Measurements from ENCODE around the gene WDR90. TPM values are rescaled to one million over a fixed set of nuclear protein-coding genes. Genes with fewer than 3 reads are reported as not detected.
A peak's percentile ranks its signal among the peaks of the same experiment; 100 is the strongest.

Gene WDR90
- total and polyA plus RNA-seq, 4 donors, result 7.5 to 60.9 (median 23.4) TPM

- Histone ChIP-seq H3K9me3 (ENCODE audit: control insufficient read depth, low read length) (no peaks in the 10 kb centered on the region), H3K36me3 (ENCODE audit: control insufficient read depth in 1 of 2, insufficient read depth in 2 of 2, low read length in 1 of 2) (no peaks in the 10 kb centered on the region), H3K27me3 (ENCODE audit: control insufficient read depth in 1 of 2, insufficient read depth in 2 of 2, low read length in 1 of 2) (peaks cover 0 to 2% of the 10 kb centered on the region in 2 donors), H3K4me1 (ENCODE audit: control insufficient read depth in 1 of 2, insufficient read depth in 2 of 2, low read length in 2 of 2) (no peaks in the 10 kb centered on the region), H3K4me3 (ENCODE audit: low read length in 2 of 2) (no peak overlapping the region), H3K27ac (ENCODE audit: low read depth in 1 of 2, low read length in 2 of 2) (no peak overlapping the region)
- intact Hi-C loops (cut with DNase I), result no loop called here
- ATAC-seq (ENCODE audit: low FRiP score) (no peak), DNase-seq (no peak)
- WGBS, 2 donors, result 1 to 2% methylated on average over 55 to 64 of the region's 64 CpGs
Measured at GRCh38 chr16:694187-694862, 45.2 kb downstream of the WDR90 start.

DNA sequence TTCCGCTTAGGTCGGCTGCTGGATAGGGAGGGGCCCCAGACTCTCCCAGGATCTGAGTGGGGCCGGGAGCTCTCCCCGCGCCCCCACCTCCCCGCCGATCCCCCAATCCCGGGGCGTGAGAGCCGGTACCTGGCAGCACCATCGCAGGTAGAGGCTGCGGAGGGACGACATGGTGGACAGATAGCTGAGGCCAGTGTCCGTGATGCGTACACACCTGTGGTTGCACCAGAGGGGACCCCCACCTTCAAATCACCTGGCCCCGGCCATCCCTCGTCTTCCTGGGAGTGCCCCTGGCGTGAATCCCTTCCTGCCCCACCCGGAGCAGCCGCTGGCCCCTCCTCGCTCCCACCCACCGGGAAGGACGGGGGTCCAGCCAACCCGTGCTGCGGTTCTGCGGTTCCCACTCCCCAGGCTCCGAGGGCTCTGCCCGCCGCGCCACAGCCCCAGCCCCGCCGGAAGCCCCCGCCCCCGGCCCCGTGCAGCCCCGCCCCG, 45.7 kb downstream of the WDR90 start:
- 1 to 2% methylated on average over 24 to 37 of the region's 37 CpGs for WGBS, 2 donors
- ATAC-seq (ENCODE audit: low FRiP score) (no peak), DNase-seq (no peak)
- peaks cover 0 to 2% of the 10 kb centered on the region in 2 donors for H3K27me3 ChIP-seq (ENCODE audit: control insufficient read depth in 1 of 2, insufficient read depth in 2 of 2, low read length in 1 of 2)
- no peak overlapping the region for H3K27ac ChIP-seq (ENCODE audit: low read depth in 1 of 2, low read length in 2 of 2)
- no peaks in the 10 kb centered on the region for H3K4me1 ChIP-seq (ENCODE audit: control insufficient read depth in 1 of 2, insufficient read depth in 2 of 2, low read length in 2 of 2)
- no peak overlapping the region for H3K4me3 ChIP-seq (ENCODE audit: low read length in 2 of 2)
- no peaks in the 10 kb centered on the region for H3K9me3 ChIP-seq (ENCODE audit: control insufficient read depth, low read length)
- H3K36me3 ChIP-seq (ENCODE audit: control insufficient read depth in 1 of 2, insufficient read depth in 2 of 2, low read length in 1 of 2), result no peaks in the 10 kb centered on the region
- intact Hi-C loops (cut with DNase I), result no loop called here

DNA sequence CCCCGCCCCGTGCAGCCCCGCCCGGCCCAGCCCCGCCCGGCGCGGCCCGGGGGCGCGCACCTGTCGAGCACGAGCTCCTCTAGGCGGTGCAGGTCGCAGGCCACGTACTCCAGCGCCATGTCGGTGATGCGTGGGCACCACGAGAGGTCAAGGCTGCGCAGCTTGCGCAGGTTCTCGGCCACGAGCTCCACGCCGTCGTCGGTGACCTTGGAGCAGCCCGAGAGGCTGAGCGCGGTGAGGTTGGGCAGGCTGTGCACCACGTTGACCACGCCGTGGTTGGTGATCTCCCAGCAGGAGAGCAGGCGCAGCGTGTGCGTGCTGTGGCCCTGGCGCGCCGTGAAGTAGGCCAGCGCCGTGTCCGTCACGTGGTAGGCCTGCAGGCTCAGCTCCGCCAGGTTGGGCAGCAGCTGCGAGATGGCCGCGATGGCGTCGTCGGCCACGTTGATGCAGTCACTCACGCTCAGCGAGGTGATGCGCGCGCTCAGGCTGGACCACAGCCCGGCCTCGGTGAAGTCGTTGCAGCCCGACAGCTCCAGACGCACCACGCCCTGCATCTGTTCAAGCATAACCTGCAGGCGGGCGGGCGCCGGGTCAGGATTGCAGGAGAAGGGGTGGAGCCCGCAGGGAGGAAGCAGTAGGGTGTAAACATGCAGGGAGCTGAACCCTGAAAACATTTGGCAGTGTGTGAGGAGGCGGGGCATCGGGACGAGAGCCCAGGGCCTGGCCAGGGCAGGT, 46.4 kb downstream of the WDR90 start:
- Histone ChIP-seq H3K27ac (ENCODE audit: low read depth in 1 of 2, low read length in 2 of 2) (no peak overlapping the region), H3K4me1 (ENCODE audit: control insufficient read depth in 1 of 2, insufficient read depth in 2 of 2, low read length in 2 of 2) (no peaks in the 10 kb centered on the region), H3K36me3 (ENCODE audit: control insufficient read depth in 1 of 2, insufficient read depth in 2 of 2, low read length in 1 of 2) (no peaks in the 10 kb centered on the region), H3K9me3 (ENCODE audit: control insufficient read depth, low read length) (no peaks in the 10 kb centered on the region), H3K4me3 (ENCODE audit: low read length in 2 of 2) (no peak overlapping the region), H3K27me3 (ENCODE audit: control insufficient read depth in 1 of 2, insufficient read depth in 2 of 2, low read length in 1 of 2) (peaks cover 0 to 2% of the 10 kb centered on the region in 2 donors)
- intact Hi-C loops (cut with DNase I), result no loop called here
- 4 to 5% methylated on average over 59 to 71 of the region's 71 CpGs for WGBS, 2 donors
- no peak for DNase-seq
- no peak for ATAC-seq (ENCODE audit: low FRiP score)

- DNase-seq, result no peak
- Histone ChIP-seq H3K36me3 (ENCODE audit: control insufficient read depth in 1 of 2, insufficient read depth in 2 of 2, low read length in 1 of 2) (no peaks in the 10 kb centered on the region), H3K27ac (ENCODE audit: low read depth in 1 of 2, low read length in 2 of 2) (no peak overlapping the region), H3K4me3 (ENCODE audit: low read length in 2 of 2) (no peak overlapping the region), H3K4me1 (ENCODE audit: control insufficient read depth in 1 of 2, insufficient read depth in 2 of 2, low read length in 2 of 2) (no peaks in the 10 kb centered on the region), H3K9me3 (ENCODE audit: control insufficient read depth, low read length) (no peaks in the 10 kb centered on the region), H3K27me3 (ENCODE audit: control insufficient read depth in 1 of 2, insufficient read depth in 2 of 2, low read length in 1 of 2) (peaks cover 0 to 2% of the 10 kb centered on the region in 2 donors)
- 74 to 78% methylated on average over 17 to 19 of the region's 19 CpGs for WGBS, 2 donors
- intact Hi-C loops (cut with DNase I), result no loop called here
- ATAC-seq (ENCODE audit: low FRiP score), result no peak
Measured at GRCh38 chr16:698911-699671, 49.9 kb downstream of the WDR90 start.

DNA sequence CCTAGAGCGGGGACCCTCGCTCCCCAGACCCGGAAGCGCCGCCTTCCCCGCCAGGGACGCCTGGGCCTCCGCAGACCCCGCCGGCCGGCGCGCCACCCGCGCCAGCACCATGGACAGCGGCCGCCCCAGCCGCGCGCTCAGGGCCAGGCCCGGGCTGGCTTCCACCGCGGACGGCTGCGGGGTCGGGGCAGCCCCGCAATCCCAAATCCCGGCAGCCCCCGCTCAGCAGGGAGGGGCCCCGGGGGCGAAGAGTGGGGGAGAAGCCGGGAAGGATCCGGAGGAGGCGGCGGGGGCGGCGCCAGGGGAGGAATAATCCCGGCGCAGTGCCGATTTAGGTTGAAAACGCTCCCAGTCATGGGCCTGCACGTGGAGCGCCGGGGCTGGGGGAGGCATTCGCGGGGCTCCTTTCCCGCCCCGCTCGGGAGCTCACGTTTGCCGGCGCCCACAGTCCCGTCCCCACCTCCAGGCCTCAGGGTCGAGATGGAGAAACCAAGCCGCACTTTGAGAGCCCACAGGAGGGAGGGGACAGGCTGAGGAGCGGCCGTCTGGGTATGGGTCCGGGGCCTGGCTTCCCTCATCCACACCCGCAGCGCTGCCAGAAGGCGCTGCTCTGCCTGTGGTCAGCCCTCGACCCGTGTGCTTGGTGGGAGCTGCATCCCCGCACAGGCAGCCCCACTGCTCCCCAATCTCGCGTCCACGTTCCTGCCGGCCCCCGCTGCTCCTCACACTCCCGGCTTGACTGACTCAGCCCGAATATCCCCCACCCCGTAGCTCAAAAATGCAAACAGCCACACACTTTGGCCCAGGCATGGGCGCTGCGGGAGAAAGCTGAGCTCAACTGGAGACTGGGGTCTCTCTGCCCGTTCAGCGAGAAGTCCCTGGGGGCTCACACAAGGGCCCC, 51.8 kb downstream of the WDR90 start:
- H3K27ac ChIP-seq (ENCODE audit: low read depth in 1 of 2, low read length in 2 of 2), result no peak overlapping the region
- no peaks in the 10 kb centered on the region for H3K36me3 ChIP-seq (ENCODE audit: control insufficient read depth in 1 of 2, insufficient read depth in 2 of 2, low read length in 1 of 2)
- no peak overlapping the region for H3K4me3 ChIP-seq (ENCODE audit: low read length in 2 of 2)
- DNase-seq, result no peak
- H3K9me3 ChIP-seq (ENCODE audit: control insufficient read depth, low read length), result no peaks in the 10 kb centered on the region
- ATAC-seq (ENCODE audit: low FRiP score), result peak; percentile 51
- 4 to 5% methylated on average over 54 to 76 of the region's 76 CpGs for WGBS, 2 donors
- intact Hi-C loops (cut with DNase I), result no loop called here
- H3K27me3 ChIP-seq (ENCODE audit: control insufficient read depth in 1 of 2, insufficient read depth in 2 of 2, low read length in 1 of 2), result no peaks in the 10 kb centered on the region
- H3K4me1 ChIP-seq (ENCODE audit: control insufficient read depth in 1 of 2, insufficient read depth in 2 of 2, low read length in 2 of 2), result no peaks in the 10 kb centered on the region

- no peaks in the 10 kb centered on the region for H3K27me3 ChIP-seq (ENCODE audit: control insufficient read depth in 1 of 2, insufficient read depth in 2 of 2, low read length in 1 of 2)
Measured at GRCh38 chr16:702341-702740, 53.2 kb downstream of the WDR90 start.

GRCh38 chr16:703406-703805, 54.2 kb downstream of the WDR90 start:
- H3K27ac ChIP-seq (ENCODE audit: low read depth in 1 of 2, low read length in 2 of 2), result no peak overlapping the region
- no peaks in the 10 kb centered on the region for H3K9me3 ChIP-seq (ENCODE audit: control insufficient read depth, low read length)
- DNase-seq (no peak), ATAC-seq (ENCODE audit: low FRiP score) (no peak)
- no peaks in the 10 kb centered on the region for H3K36me3 ChIP-seq (ENCODE audit: control insufficient read depth in 1 of 2, insufficient read depth in 2 of 2, low read length in 1 of 2)
- 79% methylated on average over 12 of the region's 12 CpGs for WGBS, 2 donors
- intact Hi-C loops (cut with DNase I), result no loop called here
- H3K27me3 ChIP-seq (ENCODE audit: control insufficient read depth in 1 of 2, insufficient read depth in 2 of 2, low read length in 1 of 2), result no peaks in the 10 kb centered on the region
- H3K4me3 ChIP-seq (ENCODE audit: low read length in 2 of 2), result no peak overlapping the region
- H3K4me1 ChIP-seq (ENCODE audit: control insufficient read depth in 1 of 2, insufficient read depth in 2 of 2, low read length in 2 of 2), result no peaks in the 10 kb centered on the region

More at GRCh38 chr16:702341-702740, 53.2 kb downstream of the WDR90 start:
- DNase-seq (no peak), ATAC-seq (ENCODE audit: low FRiP score) (no peak)
- no peaks in the 10 kb centered on the region for H3K9me3 ChIP-seq (ENCODE audit: control insufficient read depth, low read length)
- no peaks in the 10 kb centered on the region for H3K36me3 ChIP-seq (ENCODE audit: control insufficient read depth in 1 of 2, insufficient read depth in 2 of 2, low read length in 1 of 2)
- no peak overlapping the region for H3K27ac ChIP-seq (ENCODE audit: low read depth in 1 of 2, low read length in 2 of 2)
- 86 to 87% methylated on average over 19 of the region's 19 CpGs for WGBS, 2 donors
- no peaks in the 10 kb centered on the region for H3K4me1 ChIP-seq (ENCODE audit: control insufficient read depth in 1 of 2, insufficient read depth in 2 of 2, low read length in 2 of 2)
- no peak overlapping the region for H3K4me3 ChIP-seq (ENCODE audit: low read length in 2 of 2)
- intact Hi-C loops (cut with DNase I), result no loop called here

DNA sequence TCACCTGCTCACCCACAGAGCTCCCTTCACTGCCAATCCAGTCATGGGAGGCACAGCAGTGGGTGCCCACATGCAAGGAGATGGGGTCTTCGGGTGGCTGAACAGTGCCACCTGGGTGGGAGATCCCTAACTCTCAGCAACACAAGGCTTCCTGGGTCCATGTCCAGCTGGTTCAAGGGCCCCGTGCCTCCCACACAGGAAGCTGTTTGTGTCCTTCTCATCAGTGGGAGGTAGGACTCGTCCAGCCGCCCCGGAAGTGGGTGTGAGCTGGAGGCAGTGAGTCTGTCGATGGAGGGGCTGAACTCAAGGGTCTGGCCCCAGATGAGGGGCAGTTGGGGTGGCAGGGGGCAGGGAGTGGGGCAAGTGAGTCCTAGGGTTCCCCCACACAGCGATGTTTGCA, 54.9 kb downstream of the WDR90 start:
- intact Hi-C loops (cut with DNase I), result no loop called here
- H3K4me1 ChIP-seq (ENCODE audit: control insufficient read depth in 1 of 2, insufficient read depth in 2 of 2, low read length in 2 of 2), result no peaks in the 10 kb centered on the region
- H3K4me3 ChIP-seq (ENCODE audit: low read length in 2 of 2), result no peak overlapping the region
- H3K27me3 ChIP-seq (ENCODE audit: control insufficient read depth in 1 of 2, insufficient read depth in 2 of 2, low read length in 1 of 2), result no peaks in the 10 kb centered on the region
- ATAC-seq (ENCODE audit: low FRiP score), result no peak
- 69 to 83% methylated on average over 7 of the region's 7 CpGs for WGBS, 2 donors
- no peaks in the 10 kb centered on the region for H3K36me3 ChIP-seq (ENCODE audit: control insufficient read depth in 1 of 2, insufficient read depth in 2 of 2, low read length in 1 of 2)
- no peaks in the 10 kb centered on the region for H3K9me3 ChIP-seq (ENCODE audit: control insufficient read depth, low read length)
- no peak for DNase-seq
- H3K27ac ChIP-seq (ENCODE audit: low read depth in 1 of 2, low read length in 2 of 2), result no peak overlapping the region
